GM10847 (cell line): ENCODE results near the gene ABHD11.

Source experiments
- POLR2A ChIP-seq: IDR thresholded peaks from 2 replicates; pipeline ENCODE4 v1.6.1; 2011; ENCODE audit not compliant: insufficient read length; ENCODE audit errors: extremely low read depth

The ABHD11 gene

DNA sequence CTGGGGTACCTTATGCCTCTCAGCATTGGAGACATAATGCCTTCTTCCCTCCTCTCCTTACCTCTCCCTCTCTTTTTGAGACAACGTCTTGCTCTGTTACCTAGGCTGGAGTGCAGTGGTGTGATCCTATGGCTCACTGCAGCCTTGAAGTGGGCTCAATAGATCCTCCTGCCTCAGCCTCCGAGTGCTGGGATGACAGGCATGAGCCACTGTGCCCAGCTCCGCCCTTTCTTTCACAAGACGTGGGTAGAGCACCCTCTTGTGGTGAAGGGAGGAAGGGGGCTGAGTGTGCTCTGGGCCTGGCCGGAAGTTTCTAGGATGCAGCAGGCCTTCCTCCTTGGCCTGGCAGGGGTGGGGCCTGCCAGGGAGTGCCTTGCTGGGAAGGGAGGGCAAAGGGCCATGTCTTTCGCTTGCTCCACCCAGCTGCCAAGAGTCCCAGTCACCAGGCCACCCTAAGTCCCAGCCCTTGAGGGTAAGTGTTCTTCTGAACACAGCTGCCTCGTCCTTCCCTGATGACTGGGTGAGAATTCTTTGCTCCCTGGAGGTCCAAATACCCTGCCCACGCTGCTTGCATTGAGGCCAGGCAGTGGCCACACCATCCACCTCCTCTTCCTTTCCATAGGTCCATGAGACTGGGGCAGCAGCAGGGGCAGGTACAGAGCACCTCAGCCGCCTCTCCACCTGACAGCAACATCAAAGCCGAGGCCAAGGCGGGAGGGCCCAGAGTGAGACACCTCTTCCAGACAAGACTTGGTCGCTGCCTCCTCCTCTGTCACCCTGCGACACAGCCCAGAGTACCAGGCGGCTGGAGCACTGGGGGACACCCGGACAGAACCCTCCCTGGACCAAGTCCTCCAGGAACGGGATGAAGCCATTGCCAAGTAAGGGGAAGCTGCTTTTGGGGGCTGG lies 3.7 kb downstream of the ABHD11 start:
- no peak for TF ChIP-seq POLR2A

DNA sequence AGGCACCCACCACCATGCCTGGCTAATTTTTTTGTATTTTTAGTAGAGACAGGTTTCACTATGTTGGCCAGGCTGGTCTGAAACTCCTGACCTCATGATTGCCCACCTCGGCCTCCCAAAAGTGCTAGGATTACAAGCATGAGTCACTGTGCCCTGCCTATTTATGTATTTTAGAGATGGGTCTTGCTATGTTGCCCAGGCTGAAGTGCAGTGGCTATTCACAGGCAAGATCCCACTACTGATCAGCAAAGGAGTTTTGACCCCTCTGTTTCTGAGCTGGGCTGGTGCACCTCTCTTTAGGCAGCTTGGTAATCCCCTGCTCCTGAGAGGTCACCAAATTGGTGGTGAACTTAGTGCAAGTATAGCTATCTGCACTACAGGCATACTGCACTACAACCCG lies 6.2 kb downstream of the ABHD11 start:
- TF ChIP-seq POLR2A: no peak

DNA sequence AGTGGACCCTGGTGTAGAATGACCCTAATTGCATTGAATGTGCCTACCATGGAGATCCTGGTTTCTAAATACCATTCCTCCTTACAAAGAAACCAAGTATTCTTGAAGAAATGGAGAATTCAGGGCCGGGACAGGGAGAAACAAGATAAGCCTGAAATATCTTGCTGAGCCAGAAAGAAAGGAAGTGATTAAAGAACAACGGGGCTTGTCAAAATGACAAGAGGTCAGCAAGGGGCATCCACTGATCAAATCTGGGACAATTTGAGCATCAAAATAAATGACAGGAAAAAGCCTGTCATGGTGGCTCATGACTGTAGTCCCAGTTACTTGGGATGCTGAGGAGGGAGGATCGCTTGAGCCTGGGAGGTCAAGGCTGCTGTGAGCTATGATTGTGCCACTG lies 8.1 kb downstream of the ABHD11 start:
- TF ChIP-seq POLR2A: no peak

DNA sequence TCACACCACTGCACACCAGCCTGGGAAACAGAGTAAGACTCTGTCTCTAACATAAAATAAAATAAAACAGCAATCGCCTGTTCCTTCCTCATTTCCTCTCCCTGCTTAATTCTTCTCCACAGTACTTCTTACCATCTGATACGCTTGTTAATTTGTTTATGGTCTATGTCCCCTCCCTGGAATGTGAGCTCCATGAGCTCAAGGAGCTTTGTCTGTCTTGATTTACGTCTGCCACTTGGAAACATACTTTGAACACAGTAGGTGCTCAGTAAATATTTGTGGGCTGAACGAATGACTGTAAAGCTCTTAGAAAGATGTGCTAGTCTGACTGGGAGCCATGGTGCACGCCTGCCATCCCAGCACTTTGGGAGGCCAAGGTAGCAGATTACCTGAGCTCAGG lies 10.1 kb downstream of the ABHD11 start:
- no peak for TF ChIP-seq POLR2A

- TF ChIP-seq POLR2A: no peak
These were observed 10.7 kb downstream of the ABHD11 start for GRCh38 chr7:73727952-73728351.

DNA sequence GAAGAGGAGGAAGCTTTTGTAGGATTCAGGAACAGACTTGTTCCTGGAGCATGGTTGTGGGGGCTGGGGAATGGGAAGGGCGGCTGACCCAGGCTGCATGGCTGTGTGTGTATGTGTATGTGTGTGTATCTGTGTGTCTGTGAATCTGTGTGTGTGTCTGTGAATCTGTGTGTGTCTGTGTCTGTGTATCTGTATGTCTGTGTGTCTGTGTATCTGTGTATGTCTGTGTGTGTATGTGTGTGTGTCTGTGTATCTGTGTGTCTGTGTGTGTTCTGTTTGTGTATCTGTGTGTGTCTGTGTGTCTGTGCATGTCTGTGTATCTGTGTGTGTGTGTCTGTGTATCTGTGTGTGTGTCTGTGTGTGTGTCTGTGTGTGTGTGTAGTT lies 12.5 kb downstream of the ABHD11 start:
- no peak for TF ChIP-seq POLR2A

DNA sequence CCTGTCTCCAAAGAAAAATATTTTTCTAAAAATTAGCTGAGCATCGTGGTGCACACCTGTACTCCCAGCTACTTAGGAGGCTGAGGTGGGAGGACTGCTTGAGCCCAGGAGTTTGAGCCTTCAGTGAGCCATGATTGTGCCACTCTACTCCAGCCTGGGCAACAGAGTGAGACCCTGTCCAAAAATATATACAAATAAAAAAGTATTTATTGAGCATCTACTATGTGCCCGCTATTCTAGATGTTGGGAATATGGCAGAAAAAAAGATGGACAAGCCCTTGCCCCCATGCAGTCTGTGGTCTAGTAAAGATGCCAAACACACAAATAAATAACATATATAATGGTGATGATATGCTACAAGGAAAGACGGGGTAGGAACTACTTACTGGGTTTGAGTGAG lies 14.8 kb downstream of the ABHD11 start:
- TF ChIP-seq POLR2A: no peak

GRCh38 chr7:73722785-73723184 lies 15.8 kb downstream of the ABHD11 start:
- TF ChIP-seq POLR2A: no peak

DNA sequence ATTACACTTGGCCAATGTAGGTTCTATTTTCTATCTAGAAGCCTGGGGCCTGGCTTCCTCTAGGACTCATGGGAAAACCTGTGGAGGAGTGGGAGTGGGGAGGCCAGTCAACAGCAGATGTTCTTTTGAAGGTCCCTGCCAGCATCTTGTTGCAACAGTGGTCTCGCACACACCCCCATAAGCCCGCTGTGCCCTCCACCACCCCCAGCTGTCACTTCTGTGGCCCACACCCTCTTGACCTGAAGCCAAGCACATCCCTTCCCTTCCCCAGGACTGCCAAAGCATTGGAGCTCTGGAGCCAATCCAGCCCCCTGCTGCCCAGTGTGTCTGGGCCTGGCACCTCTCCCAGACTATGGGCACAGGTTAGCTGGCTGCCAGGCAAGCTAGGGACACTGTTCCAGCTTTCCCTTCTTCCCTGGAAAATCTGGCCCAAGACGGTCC lies 17.2 kb downstream of the ABHD11 start:
- no peak for TF ChIP-seq POLR2A

DNA sequence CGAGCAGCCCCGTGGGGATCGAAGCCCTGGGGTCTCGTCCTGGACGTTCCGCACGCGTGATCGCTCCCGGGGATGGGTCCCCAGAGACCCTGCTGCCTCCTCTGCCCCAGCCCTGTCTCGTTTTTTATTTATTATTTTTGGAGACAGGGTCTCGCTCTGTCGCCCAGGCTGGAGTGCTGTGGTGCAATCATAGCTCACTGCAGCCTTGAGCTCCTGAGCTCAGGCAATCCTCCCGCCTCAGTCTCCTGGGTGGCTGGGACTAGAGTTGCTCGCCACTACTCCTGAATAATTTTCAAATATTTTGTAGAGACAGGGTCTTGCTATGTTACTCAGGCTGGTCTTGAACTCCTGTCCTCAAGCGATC lies 18.8 kb downstream of the ABHD11 start:
- no peak for TF ChIP-seq POLR2A

DNA sequence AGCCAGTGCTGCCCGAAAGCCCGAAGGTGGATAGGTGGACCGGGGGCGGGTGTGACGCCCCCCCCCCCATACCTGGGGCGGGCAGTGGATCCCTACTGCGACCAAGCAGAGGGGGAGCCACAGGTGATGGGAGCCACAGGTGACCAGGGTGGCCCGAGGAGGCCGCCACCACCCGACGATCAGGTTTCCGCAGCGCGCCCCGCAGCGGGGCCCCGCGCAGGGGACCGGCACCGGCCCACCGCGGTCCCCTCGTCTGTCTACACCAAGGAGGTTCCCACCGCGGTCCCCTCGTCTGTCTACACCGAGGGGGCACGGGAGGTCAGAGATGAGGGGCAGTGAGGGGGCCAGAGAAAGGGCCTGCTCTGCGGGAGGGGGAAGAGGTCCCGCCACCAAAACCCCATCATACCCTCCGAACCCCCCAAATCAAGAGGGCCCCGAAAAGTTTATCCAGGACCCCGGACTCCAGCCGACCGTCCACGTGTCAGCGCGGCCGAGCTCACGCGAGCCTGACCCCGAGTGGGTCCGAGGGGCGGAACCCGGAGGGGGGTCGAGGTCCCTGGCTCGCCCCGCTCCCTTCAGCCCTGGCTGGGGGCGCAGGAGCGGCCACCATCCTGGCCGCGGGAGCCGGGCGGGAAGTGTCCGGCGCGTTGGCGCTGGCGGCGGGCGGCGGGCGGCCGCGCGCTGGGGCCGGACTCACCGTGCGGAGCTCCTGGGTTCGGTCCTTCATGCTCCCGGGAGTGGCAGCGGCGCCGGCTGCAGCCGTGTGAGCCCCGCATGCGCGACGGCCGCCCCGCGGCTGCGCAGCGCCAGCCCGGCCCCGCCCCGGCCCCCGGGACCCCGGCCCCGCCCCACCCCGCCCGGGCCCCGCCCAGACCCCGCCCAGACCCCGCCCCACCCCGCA lies 19.4 kb downstream of the ABHD11 start, which contains the start of gene STX1A:
Gene STX1A (minus strand): TSS at position 765 of the 901 bp plus-strand sequence. CDS start 38 bp downstream, at position 727.
- peak; percentile 41 for TF ChIP-seq POLR2A

- TF ChIP-seq POLR2A: no peak
These were observed 20.1 kb downstream of the ABHD11 start for GRCh38 chr7:73718438-73718881.

DNA sequence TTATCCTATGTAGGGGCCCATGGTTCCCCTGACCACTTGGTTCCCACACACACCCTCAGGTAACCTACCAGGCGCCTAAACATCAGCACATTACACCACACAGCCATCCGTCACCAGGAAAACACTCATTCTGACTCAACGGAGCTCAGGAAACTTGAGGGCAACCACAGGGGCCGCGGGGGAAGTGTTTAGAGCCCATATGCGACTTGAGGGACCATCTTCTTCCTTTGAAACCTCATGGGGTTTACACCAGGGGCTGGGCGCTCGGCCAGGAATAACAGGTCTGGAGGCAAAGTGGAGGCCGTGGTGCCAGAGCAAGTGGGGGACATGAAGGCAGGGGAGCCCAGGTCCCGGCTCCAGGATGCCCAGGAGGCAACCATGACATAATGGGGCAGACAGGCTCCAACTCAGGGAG lies 20.6 kb downstream of the ABHD11 start:
- TF ChIP-seq POLR2A: no peak

DNA sequence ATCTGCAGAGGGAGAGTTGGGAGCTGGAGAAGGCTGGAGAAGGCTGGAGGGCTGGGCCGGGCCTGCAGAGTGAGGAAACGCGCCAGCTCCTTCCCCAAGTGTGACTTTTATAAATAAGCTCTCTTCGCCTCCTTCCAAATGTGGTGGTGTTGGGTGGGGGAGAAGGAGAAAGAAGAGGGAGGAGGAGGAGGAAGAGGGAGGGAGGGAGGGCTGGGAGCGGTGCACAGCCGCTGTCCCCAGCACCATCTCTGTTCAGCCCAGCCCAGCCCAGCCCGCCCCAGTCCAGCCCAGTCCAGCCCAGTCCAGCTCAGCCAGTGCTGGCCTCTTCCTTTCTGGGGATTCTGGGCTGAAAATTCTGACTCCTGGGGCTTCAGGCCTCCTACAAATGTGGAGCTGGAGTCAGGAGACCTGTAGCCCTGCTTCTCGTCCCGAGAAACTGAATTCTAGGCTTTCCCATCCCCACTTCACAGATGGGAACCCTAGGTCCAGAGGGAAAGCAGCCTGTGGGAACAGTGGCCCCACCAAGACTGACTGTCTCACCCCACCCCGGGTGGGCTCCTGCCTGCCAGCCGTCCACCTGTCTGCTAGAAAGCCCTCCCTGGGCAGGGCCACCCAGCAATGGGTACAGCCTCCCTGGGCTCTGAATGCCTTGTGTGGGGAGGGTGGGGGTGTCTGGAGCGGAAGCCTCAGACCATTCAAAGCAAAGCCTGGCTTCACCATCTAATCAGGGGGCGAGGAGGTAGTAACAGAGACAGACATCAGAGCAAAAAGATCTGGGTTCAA lies 21.4 kb downstream of the ABHD11 start:
- TF ChIP-seq POLR2A: no peak

- no peak for TF ChIP-seq POLR2A
These were observed 22.2 kb downstream of the ABHD11 start for GRCh38 chr7:73716318-73716890.
